H9 (cell line): ENCODE results near the gene PANK2. TPM values are rescaled to one million over a fixed set of nuclear protein-coding genes. Genes with fewer than 3 reads are reported as not detected.
"Not testable (repeated sequence)": the region's sequence is repeated elsewhere in the genome, so short reads cannot be mapped to it uniquely, and the experiment has no call there.

Experiments
- DNase-seq: peaks from one replicate; pipeline ENCODE4 v3.0.0-alpha.2; 2017
- H2AFZ ChIP-seq: one replicate; pipeline ENCODE4 v1.6.1; 2013; ENCODE audit warnings: mild to moderate bottlenecking, low read length, control low read depth, moderate library complexity
- H2AK5ac ChIP-seq: 2 replicates; pipeline ENCODE4 v1.6.1; 2013; ENCODE audit warnings: low read length, control low read depth, mixed read lengths; ENCODE audit not compliant: insufficient read length
- H2BK120ac ChIP-seq: one replicate; pipeline ENCODE4 v1.6.1; 2013; ENCODE audit warnings: low read depth, mild to moderate bottlenecking, low read length, control low read depth, inconsistent platforms; ENCODE audit not compliant: poor library complexity, severe bottlenecking
- H2BK12ac ChIP-seq: 2 replicates; pipeline ENCODE4 v1.6.1; 2013; ENCODE audit warnings: low read length, control low read depth, mixed read lengths, low read depth; ENCODE audit not compliant: insufficient read length
- H2BK15ac ChIP-seq: 2 replicates; pipeline ENCODE4 v1.6.1; 2013; ENCODE audit warnings: low read depth, low read length, control low read depth
- H2BK20ac ChIP-seq: one replicate; pipeline ENCODE4 v1.6.1; 2013; ENCODE audit warnings: low read depth, mild to moderate bottlenecking, low read length, control low read depth, inconsistent platforms; ENCODE audit not compliant: poor library complexity, severe bottlenecking
- H2BK5ac ChIP-seq: 2 replicates; pipeline ENCODE4 v1.6.1; 2013; ENCODE audit warnings: low read length, control low read depth, mixed read lengths; ENCODE audit not compliant: insufficient read length
- H3K14ac ChIP-seq: 2 replicates; pipeline ENCODE4 v1.6.1; 2013; ENCODE audit warnings: low read length, control low read depth; ENCODE audit not compliant: insufficient read depth
- H3K18ac ChIP-seq: 2 replicates; pipeline ENCODE4 v1.6.1; 2013; ENCODE audit warnings: low read depth, mild to moderate bottlenecking, mixed read lengths, low read length, control low read depth; ENCODE audit not compliant: insufficient read length
- H3K23ac ChIP-seq: 2 replicates; pipeline ENCODE4 v1.6.1; 2013; ENCODE audit warnings: low read length, control low read depth, mixed read lengths, low read depth; ENCODE audit not compliant: insufficient read length
- H3K23me2 ChIP-seq: 2 replicates; pipeline ENCODE4 v1.6.1; 2013; ENCODE audit warnings: low read depth, mild to moderate bottlenecking, mixed read lengths, low read length, control low read depth; ENCODE audit not compliant: insufficient read length, poor library complexity, severe bottlenecking
- H3K27ac ChIP-seq: 2 replicates; pipeline ENCODE4 v1.5.1; 2013; ENCODE audit warnings: low read length, control low read depth, mixed read lengths, low read depth; ENCODE audit not compliant: insufficient read length
- H3K27me3 ChIP-seq: 2 replicates; pipeline ENCODE4 v1.6.1; 2013; ENCODE audit warnings: low read length, control low read depth, inconsistent platforms; ENCODE audit not compliant: insufficient read depth
- H3K4ac ChIP-seq: 2 replicates; pipeline ENCODE4 v1.6.1; 2013; ENCODE audit warnings: low read depth, mild to moderate bottlenecking, control low read depth, inconsistent platforms, low read length, moderate library complexity
- H3K4me1 ChIP-seq: 2 replicates; pipeline ENCODE4 v1.6.1; 2013; ENCODE audit warnings: low read length, control low read depth, inconsistent platforms; ENCODE audit not compliant: insufficient read depth
- H3K4me2 ChIP-seq: 2 replicates; pipeline ENCODE4 v1.6.1; 2013; ENCODE audit warnings: low read length, control low read depth, mixed read lengths; ENCODE audit not compliant: insufficient read length, insufficient read depth
- H3K56ac ChIP-seq: 2 replicates; pipeline ENCODE4 v1.6.1; 2013; ENCODE audit warnings: low read depth, mild to moderate bottlenecking, mixed read lengths, low read length, control low read depth; ENCODE audit not compliant: insufficient read length
- H3K79me1 ChIP-seq: 2 replicates; pipeline ENCODE4 v1.6.1; 2013; ENCODE audit warnings: low read depth, mild to moderate bottlenecking, moderate library complexity, low read length, control low read depth, inconsistent platforms; ENCODE audit not compliant: insufficient read depth, poor library complexity, severe bottlenecking
- H3K79me2 ChIP-seq: 2 replicates; pipeline ENCODE4 v1.6.1; 2013; ENCODE audit warnings: low read length, control low read depth, inconsistent platforms; ENCODE audit not compliant: insufficient read depth
- H3K9ac ChIP-seq: 2 replicates; pipeline ENCODE4 v1.6.1; 2013; ENCODE audit warnings: low read length, control low read depth, mixed read lengths; ENCODE audit not compliant: insufficient read length; ENCODE audit errors: extremely low read depth
- H3K9me3 ChIP-seq: one replicate; pipeline ENCODE4 v1.6.1; 2013; ENCODE audit warnings: low read depth, low read length, inconsistent platforms; ENCODE audit not compliant: control insufficient read depth
- H3T11ph ChIP-seq: one replicate; pipeline ENCODE4 v1.6.1; 2013; ENCODE audit warnings: mild to moderate bottlenecking, low read length, control low read depth, inconsistent platforms
- H4K20me1 ChIP-seq: one replicate; pipeline ENCODE4 v1.6.1; 2013; ENCODE audit not compliant: control insufficient read depth, insufficient read length, insufficient read depth
- H4K5ac ChIP-seq: 2 replicates; pipeline ENCODE4 v1.6.1; 2013; ENCODE audit warnings: low read depth, mild to moderate bottlenecking, mixed read lengths, low read length, control low read depth; ENCODE audit not compliant: insufficient read length
- H4K8ac ChIP-seq: replicated peaks from 2 replicates; pipeline ENCODE4 v1.6.1; 2013; ENCODE audit warnings: low read length, control low read depth, mixed read lengths, low read depth; ENCODE audit not compliant: insufficient read length
- H4K91ac ChIP-seq: 2 replicates; pipeline ENCODE4 v1.6.1; 2013; ENCODE audit warnings: low read depth, mild to moderate bottlenecking, moderate library complexity, mixed read lengths, low read length, control low read depth; ENCODE audit not compliant: insufficient read length
- H3K27ac Mint-ChIP-seq, 3 experiments: 2 replicates in 2 of 3; 3 replicates in 1 of 3; pipeline ENCODE4 v1.8.0; 2020 to 2021; ENCODE audit warnings: mixed read lengths in 3 of 3, mild to moderate bottlenecking in 1 of 3, moderate library complexity in 1 of 3
- H3K27me3 Mint-ChIP-seq: 2 replicates; pipeline ENCODE4 v1.8.0; 2021; ENCODE audit warnings: low read depth, mild to moderate bottlenecking, moderate library complexity, mixed read lengths
- H3K36me3 Mint-ChIP-seq, 3 experiments: 2 replicates in 2 of 3; 3 replicates in 1 of 3; pipeline ENCODE4 v1.8.0; 2020 to 2021; ENCODE audit warnings: low read depth in 3 of 3, mixed read lengths in 3 of 3; ENCODE audit not compliant: insufficient read depth in 1 of 3
- H3K4me1 Mint-ChIP-seq, 2 experiments: 2 replicates each; pipeline ENCODE4 v1.8.0; 2020; ENCODE audit warnings: mixed read lengths in 2 of 2
- H3K4me3 Mint-ChIP-seq, 2 experiments: 2 replicates in 1 of 2; 3 replicates in 1 of 2; pipeline ENCODE4 v1.8.0; 2020 to 2021; ENCODE audit warnings: mild to moderate bottlenecking in 2 of 2, mixed read lengths in 2 of 2, moderate library complexity in 1 of 2
- H3K9me3 Mint-ChIP-seq, 2 experiments: 2 replicates in 1 of 2; 3 replicates in 1 of 2; pipeline ENCODE4 v1.8.0; 2020; ENCODE audit warnings: mild to moderate bottlenecking in 2 of 2, mixed read lengths in 2 of 2, moderate library complexity in 1 of 2
- WGBS: extraction: QIAGEN DNeasy Blood & Tissue Kit; methylation state at CpG from one replicate; pipeline ENCODE4 v1.1.7; 2013; ENCODE audit warnings: missing lambda C conversion rate, low lambda C conversion rate, mixed read lengths; ENCODE audit not compliant: insufficient read length; ENCODE audit errors: extremely low coverage; 5-methylcytosine and 5-hydroxymethylcytosine counted together
- total RNA-seq: library from RNA; stranded (reverse); gene quantifications from 2 replicates; pipeline ENCODE4 v1.2.1, GENCODE V29; 2021
- TF ChIP-seq, protein P1 (sequence below): fragments of 200-600 bp; sonication (generic); conservative IDR thresholded peaks from 3 replicates; pipeline ENCODE4 v1.8.0; 2021; ENCODE audit warnings: antibody characterized with exemption, mild to moderate bottlenecking

Gene PANK2
- total RNA-seq, 1 experiment from 2014 or later = 65.4 TPM

DNA sequence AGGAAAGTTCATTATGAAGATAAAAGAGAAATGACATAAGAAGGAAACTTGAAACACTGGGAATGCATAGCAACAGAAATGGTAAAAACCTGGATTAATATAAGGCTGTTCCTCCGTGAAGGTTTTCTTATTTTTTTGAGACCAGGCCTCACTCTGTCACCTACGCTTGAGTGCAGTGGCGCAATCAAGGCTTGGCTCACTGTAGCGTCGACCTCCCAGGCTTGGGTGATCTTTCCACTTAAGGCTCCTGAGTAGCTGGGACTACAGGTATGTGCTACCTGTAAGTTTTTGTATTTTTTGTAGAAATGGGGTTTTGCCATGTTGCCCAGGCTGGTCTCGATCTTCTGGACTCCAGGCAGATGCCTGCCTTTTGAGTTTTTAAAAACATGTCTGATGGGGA lies 51.7 kb downstream of the PANK2 start:
- Histone ChIP-seq H3T11ph (no peak overlapping the region), H2BK12ac (no peak overlapping the region), H3K9me3 (no peaks in the 10 kb centered on the region), H3K4ac (no peak overlapping the region), H2AFZ (no peak overlapping the region), H3K14ac (no peak overlapping the region), H4K8ac (no peak overlapping the region), H3K27me3 (0 out of 2 replicates have a peak, but pooled peaks cover 1% of the 10 kb centered on the region), H4K91ac (no peak overlapping the region), H4K20me1 (no peaks in the 10 kb centered on the region), H3K27ac (no peak overlapping the region), H2BK120ac (no peak overlapping the region), H3K9ac (no peak overlapping the region), H3K4me2 (no peak overlapping the region), H3K56ac (no peak overlapping the region), H3K23me2 (no peaks in the 10 kb centered on the region), H2AK5ac (no peak overlapping the region), H3K18ac (no peak overlapping the region), H3K23ac (no peak overlapping the region), H4K5ac (no peak overlapping the region), H3K4me1 (no peaks in the 10 kb centered on the region), H3K79me1 (no peaks in the 10 kb centered on the region), H2BK20ac (no peak overlapping the region), H2BK5ac (no peak overlapping the region), H2BK15ac (no peak overlapping the region), H3K79me2 (no peaks in the 10 kb centered on the region)
- Mint-ChIP-seq H3K27ac (no peak overlapping the region), H3K27me3 (no peaks in the 10 kb centered on the region), H3K9me3 (no peaks in the 10 kb centered on the region; a peak in 1 of 5 replicates), H3K36me3 (peaks cover 7 to 25% (median 13%) of the 10 kb centered on the region in 3 experiments; a peak in 6 of 7 replicates), H3K4me1 (no peaks in the 10 kb centered on the region), H3K4me3 (no peak overlapping the region)
- no CpG with 5 or more reads among the region's 6 CpGs for WGBS
- TF ChIP-seq, protein P1, sequence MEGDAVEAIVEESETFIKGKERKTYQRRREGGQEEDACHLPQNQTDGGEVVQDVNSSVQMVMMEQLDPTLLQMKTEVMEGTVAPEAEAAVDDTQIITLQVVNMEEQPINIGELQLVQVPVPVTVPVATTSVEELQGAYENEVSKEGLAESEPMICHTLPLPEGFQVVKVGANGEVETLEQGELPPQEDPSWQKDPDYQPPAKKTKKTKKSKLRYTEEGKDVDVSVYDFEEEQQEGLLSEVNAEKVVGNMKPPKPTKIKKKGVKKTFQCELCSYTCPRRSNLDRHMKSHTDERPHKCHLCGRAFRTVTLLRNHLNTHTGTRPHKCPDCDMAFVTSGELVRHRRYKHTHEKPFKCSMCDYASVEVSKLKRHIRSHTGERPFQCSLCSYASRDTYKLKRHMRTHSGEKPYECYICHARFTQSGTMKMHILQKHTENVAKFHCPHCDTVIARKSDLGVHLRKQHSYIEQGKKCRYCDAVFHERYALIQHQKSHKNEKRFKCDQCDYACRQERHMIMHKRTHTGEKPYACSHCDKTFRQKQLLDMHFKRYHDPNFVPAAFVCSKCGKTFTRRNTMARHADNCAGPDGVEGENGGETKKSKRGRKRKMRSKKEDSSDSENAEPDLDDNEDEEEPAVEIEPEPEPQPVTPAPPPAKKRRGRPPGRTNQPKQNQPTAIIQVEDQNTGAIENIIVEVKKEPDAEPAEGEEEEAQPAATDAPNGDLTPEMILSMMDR = no peak
- no peak for DNase-seq

GRCh38 chr20:3946666-3947065 lies 57.5 kb downstream of the PANK2 start:
- not testable (repeated sequence) for H3K27ac ChIP-seq, H3K14ac ChIP-seq, H3K4me1 Mint-ChIP-seq, H3K27me3 Mint-ChIP-seq, H2BK15ac ChIP-seq, H3K23me2 ChIP-seq, H4K8ac ChIP-seq, H2BK20ac ChIP-seq, H3K9me3 ChIP-seq, H3K79me2 ChIP-seq, H3K18ac ChIP-seq, H3K23ac ChIP-seq, H3K4me2 ChIP-seq, H2BK5ac ChIP-seq, H3K4me3 Mint-ChIP-seq, H3K4ac ChIP-seq, H4K5ac ChIP-seq, H3T11ph ChIP-seq, H2BK120ac ChIP-seq, H2AK5ac ChIP-seq, H4K20me1 ChIP-seq, H3K27ac Mint-ChIP-seq, H3K79me1 ChIP-seq, DNase-seq, H3K27me3 ChIP-seq, H3K56ac ChIP-seq, H2BK12ac ChIP-seq, H3K9me3 Mint-ChIP-seq, H4K91ac ChIP-seq, H2AFZ ChIP-seq, H3K4me1 ChIP-seq, H3K9ac ChIP-seq
- H3K36me3 Mint-ChIP-seq = peaks cover 4 to 11% (median 7%) of the 10 kb centered on the region in 3 experiments; a peak in 4 of 7 replicates
- no CpG with 5 or more reads among the region's 7 CpGs for WGBS
